Omental fat pad (tissue), 4 donors: ENCODE results near the gene PRDM9. TPM values are rescaled to one million over a fixed set of nuclear protein-coding genes. Genes with fewer than 3 reads are reported as not detected.

Source experiments
- ATAC-seq: fragments of 150-250 bp; one replicate; pipeline ENCODE4 v1.9.1; 2016; ENCODE audit warnings: mild to moderate bottlenecking, moderate library complexity; ENCODE audit not compliant: low FRiP score
- DNase-seq: peaks from one replicate; pipeline ENCODE4 v3.0.0-alpha.2; 2019; ENCODE audit warnings: low spot score
- total RNA-seq, 4 donors: library from RNA; depleted of rRNA; stranded (reverse); fragments of >200 nt; gene quantifications; one replicate each; pipeline ENCODE4 v1.1.0, GENCODE V29; 2016
- TF ChIP-seq, protein P1 (sequence below), 3 donors: fragments of 450-650 bp; IDR thresholded peaks; one replicate each; pipeline ENCODE4 v1.5.1; 2016 to 2017; ENCODE audit warnings: antibody characterized with exemption in 3 of 3, mild to moderate bottlenecking in 3 of 3, moderate library complexity in 2 of 3

Gene PRDM9
- total RNA-seq, 4 donors from 2014 or later = not detected

DNA sequence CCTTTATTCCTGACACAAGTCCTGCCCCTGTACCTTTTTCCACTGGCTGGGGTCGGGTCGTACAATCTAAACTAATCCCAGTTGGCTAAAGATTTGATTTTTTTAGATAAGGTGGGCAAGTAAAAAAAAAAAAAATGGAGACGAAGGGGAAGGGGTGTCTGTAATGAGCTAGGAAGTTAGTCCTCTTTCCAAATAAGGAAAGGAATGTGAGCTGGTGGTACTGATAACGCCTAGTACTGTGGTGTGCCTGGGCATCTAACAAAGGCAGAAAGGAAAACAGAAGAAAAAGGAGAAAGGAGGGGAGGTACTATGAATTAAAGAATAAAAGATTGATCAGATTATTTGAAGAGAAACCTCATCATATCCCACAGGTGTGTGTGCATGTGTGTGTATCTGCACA is 21.3 kb downstream of the PRDM9 start:
- ATAC-seq (no peak), DNase-seq (no peak)
- TF ChIP-seq, protein P1, sequence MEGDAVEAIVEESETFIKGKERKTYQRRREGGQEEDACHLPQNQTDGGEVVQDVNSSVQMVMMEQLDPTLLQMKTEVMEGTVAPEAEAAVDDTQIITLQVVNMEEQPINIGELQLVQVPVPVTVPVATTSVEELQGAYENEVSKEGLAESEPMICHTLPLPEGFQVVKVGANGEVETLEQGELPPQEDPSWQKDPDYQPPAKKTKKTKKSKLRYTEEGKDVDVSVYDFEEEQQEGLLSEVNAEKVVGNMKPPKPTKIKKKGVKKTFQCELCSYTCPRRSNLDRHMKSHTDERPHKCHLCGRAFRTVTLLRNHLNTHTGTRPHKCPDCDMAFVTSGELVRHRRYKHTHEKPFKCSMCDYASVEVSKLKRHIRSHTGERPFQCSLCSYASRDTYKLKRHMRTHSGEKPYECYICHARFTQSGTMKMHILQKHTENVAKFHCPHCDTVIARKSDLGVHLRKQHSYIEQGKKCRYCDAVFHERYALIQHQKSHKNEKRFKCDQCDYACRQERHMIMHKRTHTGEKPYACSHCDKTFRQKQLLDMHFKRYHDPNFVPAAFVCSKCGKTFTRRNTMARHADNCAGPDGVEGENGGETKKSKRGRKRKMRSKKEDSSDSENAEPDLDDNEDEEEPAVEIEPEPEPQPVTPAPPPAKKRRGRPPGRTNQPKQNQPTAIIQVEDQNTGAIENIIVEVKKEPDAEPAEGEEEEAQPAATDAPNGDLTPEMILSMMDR (IDR thresholded peaks at IDR 0.05) = no peak

DNA sequence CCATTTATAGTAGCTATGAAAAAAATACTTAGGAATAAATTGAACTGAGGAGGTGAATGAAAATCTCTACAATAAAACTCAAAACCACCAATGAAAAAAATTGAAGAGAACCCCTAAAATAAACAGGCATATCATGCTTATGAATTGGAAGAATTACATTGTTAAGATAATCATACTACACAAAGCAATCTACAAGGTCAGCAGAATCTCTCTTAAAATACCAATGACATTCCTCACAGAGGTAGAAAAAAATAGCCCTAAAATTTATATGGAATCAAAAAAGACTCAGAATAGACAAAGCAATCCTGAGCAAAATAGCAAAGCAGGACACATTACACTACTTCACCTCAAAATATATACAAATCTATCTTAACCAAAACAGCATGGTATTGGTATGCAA is 23.2 kb downstream of the PRDM9 start:
- TF ChIP-seq, protein P1 (IDR thresholded peaks at IDR 0.05) = no peak
- no peak for ATAC-seq
- no peak for DNase-seq

DNA sequence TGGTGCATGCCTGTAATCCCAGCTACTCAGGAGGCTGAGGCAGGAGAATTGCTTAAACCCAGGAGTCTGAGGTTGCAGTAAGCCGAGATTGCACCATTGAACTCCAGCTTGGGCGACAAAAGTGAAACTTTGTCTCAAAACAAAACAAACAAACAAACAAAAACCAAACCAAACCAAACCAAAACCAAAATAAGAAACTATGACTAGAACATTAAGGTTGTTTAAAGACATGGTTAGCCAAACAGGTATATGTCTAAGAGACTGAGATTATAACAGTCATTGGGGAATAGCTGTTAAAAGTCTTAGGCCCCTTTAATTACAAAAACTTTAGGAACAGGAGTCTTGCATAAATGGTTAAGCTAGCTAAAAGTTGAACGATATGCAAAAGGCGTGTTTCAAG is 63.6 kb downstream of the PRDM9 start:
- TF ChIP-seq, protein P1 (IDR thresholded peaks at IDR 0.05) = no peak
- ATAC-seq = no peak
- no peak for DNase-seq
